ENCODE measurements around the gene SLC2A8.

The SLC2A8 gene

GRCh38 chr9:127388856-127389238, 8.1 kb upstream of the SLC2A8 start:
- no peak for TF ChIP-seq MYC (IDR thresholded peaks at IDR 0.05; ENCODE audit: low read depth, low read length)
- TF ChIP-seq POLR2A (IDR thresholded peaks at IDR 0.05; ENCODE audit: extremely low read depth, insufficient read length), result no peak
- no peak for TF ChIP-seq CTCF (IDR thresholded peaks at IDR 0.05; ENCODE audit: low read depth, low read length)
- no peak for TF ChIP-seq MAX (IDR thresholded peaks at IDR 0.05; ENCODE audit: low read depth, low read length)
- no peak for DNase-seq (ENCODE audit: low read depth)
- H3K4me3 ChIP-seq (ENCODE audit: low read depth, low read length), result no peak overlapping the region

- TF ChIP-seq POLR2A (IDR thresholded peaks at IDR 0.05; ENCODE audit: extremely low read depth, insufficient read length), result no peak
- 0 out of 2 replicates have a peak, but pooled peaks have one; percentile 5 for TF ChIP-seq MAX (IDR thresholded peaks at IDR 0.05; ENCODE audit: low read depth, low read length)
- no peak for TF ChIP-seq MYC (IDR thresholded peaks at IDR 0.05; ENCODE audit: low read depth, low read length)
- no peak for DNase-seq (ENCODE audit: low read depth)
- H3K4me3 ChIP-seq (ENCODE audit: low read depth, low read length), result no peak overlapping the region
Measured at GRCh38 chr9:127389381-127390247, 7.4 kb upstream of the SLC2A8 start.

GRCh38 chr9:127390248-127390545, 6.8 kb upstream of the SLC2A8 start:
- no peak for DNase-seq (ENCODE audit: low read depth)
- H3K4me3 ChIP-seq (ENCODE audit: low read depth, low read length), result no peak overlapping the region
- TF ChIP-seq MAX (IDR thresholded peaks at IDR 0.05; ENCODE audit: low read depth, low read length) (no peak), MYC (IDR thresholded peaks at IDR 0.05; ENCODE audit: low read depth, low read length) (no peak), CTCF (IDR thresholded peaks at IDR 0.05; ENCODE audit: low read depth, low read length) (no peak), POLR2A (IDR thresholded peaks at IDR 0.05; ENCODE audit: extremely low read depth, insufficient read length) (no peak)

GRCh38 chr9:127390563-127390962, 6.4 kb upstream of the SLC2A8 start:
- TF ChIP-seq POLR2A (IDR thresholded peaks at IDR 0.05; ENCODE audit: extremely low read depth, insufficient read length), result no peak
- no peak for TF ChIP-seq CTCF (IDR thresholded peaks at IDR 0.05; ENCODE audit: low read depth, low read length)
- no peak for TF ChIP-seq MYC (IDR thresholded peaks at IDR 0.05; ENCODE audit: low read depth, low read length)
- TF ChIP-seq MAX (IDR thresholded peaks at IDR 0.05; ENCODE audit: low read depth, low read length), result no peak
- DNase-seq (ENCODE audit: low read depth), result no peak
- no peak overlapping the region for H3K4me3 ChIP-seq (ENCODE audit: low read depth, low read length)

GRCh38 chr9:127392166-127392565, 4.8 kb upstream of the SLC2A8 start:
- peak; percentile 58 for DNase-seq (ENCODE audit: low read depth)
- TF ChIP-seq CTCF (IDR thresholded peaks at IDR 0.05; ENCODE audit: low read depth, low read length) (no peak), POLR2A (IDR thresholded peaks at IDR 0.05; ENCODE audit: extremely low read depth, insufficient read length) (no peak), MYC (IDR thresholded peaks at IDR 0.05; ENCODE audit: low read depth, low read length) (no peak), MAX (IDR thresholded peaks at IDR 0.05; ENCODE audit: low read depth, low read length) (no peak)

GRCh38 chr9:127392976-127393375, 4.0 kb upstream of the SLC2A8 start:
- TF ChIP-seq MAX (IDR thresholded peaks at IDR 0.05; ENCODE audit: low read depth, low read length) (no peak), POLR2A (IDR thresholded peaks at IDR 0.05; ENCODE audit: extremely low read depth, insufficient read length) (no peak), CTCF (IDR thresholded peaks at IDR 0.05; ENCODE audit: low read depth, low read length) (no peak), MYC (IDR thresholded peaks at IDR 0.05; ENCODE audit: low read depth, low read length) (no peak)
- H3K4me3 ChIP-seq (ENCODE audit: low read depth, low read length), result no peak overlapping the region
- DNase-seq (ENCODE audit: low read depth), result no peak

More at GRCh38 chr9:127392166-127392565, 4.8 kb upstream of the SLC2A8 start:
- H3K4me3 ChIP-seq (ENCODE audit: low read depth, low read length), result no peak overlapping the region
